B cell (primary cell): ENCODE measurements around the gene CNTN4. TPM values are rescaled to one million over a fixed set of nuclear protein-coding genes. Genes with fewer than 3 reads are reported as not detected.

Source experiments
- ATAC-seq: fragments of 200-7000 bp; cut with Tn5 transposase; one replicate; pipeline ENCODE4 v1.10.0; 2021; ENCODE audit warnings: low read depth, mild to moderate bottlenecking, moderate number of reproducible peaks, moderate library complexity
- CTCF ChIA-PET: fragments of 350-600 bp; sonication (Branson Sonifier 250); formaldehyde crosslinking; loops from one replicate; lab custom pipeline; 2021; ENCODE audit warnings: antibody characterized with exemption, inconsistent platforms; lab: Charles Lee
- POLR2A ChIA-PET: fragments of 350-600 bp; sonication (Branson Sonifier 250); formaldehyde crosslinking; loops from one replicate; lab custom pipeline; 2021; ENCODE audit warnings: antibody characterized with exemption; lab: Charles Lee
- DNase-seq: peaks from one replicate; pipeline ENCODE4 v3.0.0; 2013
- H2AFZ ChIP-seq: 2 replicates; pipeline ENCODE4 v1.6.1; 2012; ENCODE audit warnings: mild to moderate bottlenecking, low read depth, low read length; ENCODE audit not compliant: insufficient read depth, poor library complexity, severe bottlenecking
- H3K27ac ChIP-seq, 2 donors: 1 replicate in 1 of 2; 2 replicates in 1 of 2; pipeline ENCODE4 v1.5.1; 2012 to 2013; ENCODE audit warnings: low read length in 2 of 2, mild to moderate bottlenecking in 2 of 2, moderate library complexity in 1 of 2
- H3K27me3 ChIP-seq, 4 experiments: fragments of 200-600 bp in 1 of 4; sonication (generic) in 1 of 4; replicated peaks in 1 of 4; 1 replicate in 2 of 4; 2 replicates in 2 of 4; pipeline versions ENCODE4 v1.6.1 to v1.7.0; 2013 to 2016; ENCODE audit warnings: low read length in 3 of 4, mild to moderate bottlenecking in 2 of 4, mixed read lengths in 1 of 4, moderate library complexity in 1 of 4; ENCODE audit not compliant: insufficient read depth in 4 of 4, control insufficient read depth in 3 of 4; ENCODE audit errors: control extremely low read depth in 1 of 4
- H3K36me3 ChIP-seq, 2 experiments: replicated peaks in 1 of 2; 1 replicate in 1 of 2; 2 replicates in 1 of 2; pipeline versions ENCODE4 v1.6.1 to v1.7.1; 2013; ENCODE audit warnings: low read length in 1 of 2; ENCODE audit not compliant: insufficient read depth in 2 of 2, control insufficient read depth in 1 of 2; ENCODE audit errors: control extremely low read depth in 1 of 2, extremely low read depth in 1 of 2
- H3K4me1 ChIP-seq, 2 donors: fragments of 200-600 bp in 1 of 2; sonication (generic) in 1 of 2; 1 replicate in 1 of 2; 2 replicates in 1 of 2; pipeline versions ENCODE4 v1.5.1 to v1.6.1; 2013 to 2017; ENCODE audit warnings: low read length in 2 of 2; ENCODE audit not compliant: control insufficient read depth in 2 of 2, insufficient read depth in 2 of 2
- H3K4me2 ChIP-seq: replicated peaks from 2 replicates; pipeline ENCODE3; 2012; ENCODE audit warnings: mild to moderate bottlenecking, low read depth, low read length; ENCODE audit not compliant: poor library complexity, severe bottlenecking
- H3K4me3 ChIP-seq, 5 experiments: fragments of 200-600 bp in 1 of 5; sonication (generic) in 1 of 5; 1 replicate in 3 of 5; 2 replicates in 2 of 5; pipeline versions ENCODE4 v1.5.1 to v1.7.0; 2011 to 2016; ENCODE audit warnings: low read length in 4 of 5, mild to moderate bottlenecking in 4 of 5, low read depth in 2 of 5, control low read depth in 1 of 5, moderate library complexity in 1 of 5; ENCODE audit not compliant: insufficient read depth in 1 of 5; ENCODE audit errors: control extremely low read depth in 1 of 5, extremely low read depth in 1 of 5
- H3K79me2 ChIP-seq: fragments of 200-600 bp; sonication (generic); one replicate; pipeline ENCODE4 v1.6.0; 2016; ENCODE audit warnings: low read length; ENCODE audit not compliant: control insufficient read depth, insufficient read depth
- H3K9ac ChIP-seq: fragments of 200-600 bp; sonication (generic); 2 replicates; pipeline ENCODE4 v1.6.1; 2017; ENCODE audit warnings: mild to moderate bottlenecking, low read length, moderate library complexity
- H3K9me3 ChIP-seq, 3 donors: one replicate each; pipeline versions ENCODE4 v1.6.1 to v1.7.1; 2013; ENCODE audit warnings: low read length in 2 of 3; ENCODE audit not compliant: control insufficient read depth in 2 of 3, insufficient read depth in 1 of 3; ENCODE audit errors: control extremely low read depth in 1 of 3
- H4K20me1 ChIP-seq: 2 replicates; pipeline ENCODE4 v1.6.0; 2012; ENCODE audit warnings: mild to moderate bottlenecking, low read length; ENCODE audit not compliant: insufficient read depth, control insufficient read depth, poor library complexity, severe bottlenecking
- H3K27ac Mint-ChIP-seq: one replicate; pipeline ENCODE4 v1.8.0; 2021; ENCODE audit warnings: mixed read lengths
- H3K27me3 Mint-ChIP-seq: one replicate; pipeline ENCODE4 v1.8.0; 2021; ENCODE audit warnings: mixed read lengths
- H3K4me1 Mint-ChIP-seq: one replicate; pipeline ENCODE4 v1.8.0; 2021; ENCODE audit warnings: mixed read lengths
- H3K4me3 Mint-ChIP-seq: one replicate; pipeline ENCODE4 v1.8.0; 2021; ENCODE audit warnings: mixed read lengths
- H3K9me3 Mint-ChIP-seq: one replicate; pipeline ENCODE4 v1.8.0; 2022; ENCODE audit warnings: mixed read lengths; ENCODE audit not compliant: insufficient read depth
- EZH2 ChIP-seq: IDR thresholded peaks from 2 replicates; pipeline ENCODE4 v1.6.1; 2012; ENCODE audit warnings: borderline replicate concordance, low read depth, mild to moderate bottlenecking, moderate library complexity, low read length; ENCODE audit not compliant: insufficient read depth, poor library complexity, severe bottlenecking
- WGBS: methylation state at CpG from one replicate; pipeline ENCODE4 v1.1.5; 2013; ENCODE audit warnings: missing lambda C conversion rate; ENCODE audit not compliant: insufficient coverage; 5-methylcytosine and 5-hydroxymethylcytosine counted together
- intact Hi-C: fragments of 100-400 bp; cut with micrococcal nuclease; formaldehyde crosslinking; loops from one replicate; pipeline ENCODE4 v1.10.0; 2022
- polyA plus RNA-seq: library from polyadenylated mRNA; depleted of rRNA; stranded (reverse); fragments of >200 nt; gene quantifications from 2 replicates; pipeline ENCODE4 v1.2.3, GENCODE V29; 2012
- total RNA-seq, 2 donors: library from RNA; stranded (reverse); fragments of 120-200 nt in 1 of 2; gene quantifications; 1 replicate in 1 of 2; 2 replicates in 1 of 2; pipeline versions ENCODE4 v1.2.3 to v1.2.4, GENCODE V29; 2013 to 2022
- TF ChIP-seq, protein P1 (sequence below): fragments of 200-600 bp; IDR thresholded peaks from one replicate; pipeline ENCODE4 v1.8.0; 2022; ENCODE audit warnings: antibody characterized with exemption, mild to moderate bottlenecking

The CNTN4 gene
- total and polyA plus RNA-seq, 2 donors (not counting 1 experiment from before 2014, with no cell fraction given): 0.05 TPM; not detected in 1

DNA sequence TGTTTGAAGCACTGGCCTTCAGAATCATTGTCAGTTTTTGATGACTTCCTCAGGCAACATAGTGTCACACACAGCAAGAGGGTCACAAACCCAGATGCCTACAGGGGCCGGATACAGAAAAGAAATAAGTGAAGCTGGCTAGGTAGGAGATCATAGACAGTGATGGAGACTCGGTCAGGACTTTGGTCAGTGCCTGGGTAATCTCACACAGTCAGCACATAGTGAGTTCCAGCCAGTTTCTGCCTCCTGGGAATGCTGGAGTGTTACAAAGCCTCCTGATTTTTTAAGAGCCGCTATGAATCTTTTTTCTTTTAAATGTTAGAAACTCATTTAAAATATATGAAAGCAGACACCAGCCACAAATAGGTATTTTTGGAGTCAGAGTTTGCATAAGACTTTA lies 612.4 kb downstream of the CNTN4 start:
- no peak overlapping the region for H3K27ac ChIP-seq
- TF ChIP-seq EZH2: no peak
- TF ChIP-seq, protein P1, sequence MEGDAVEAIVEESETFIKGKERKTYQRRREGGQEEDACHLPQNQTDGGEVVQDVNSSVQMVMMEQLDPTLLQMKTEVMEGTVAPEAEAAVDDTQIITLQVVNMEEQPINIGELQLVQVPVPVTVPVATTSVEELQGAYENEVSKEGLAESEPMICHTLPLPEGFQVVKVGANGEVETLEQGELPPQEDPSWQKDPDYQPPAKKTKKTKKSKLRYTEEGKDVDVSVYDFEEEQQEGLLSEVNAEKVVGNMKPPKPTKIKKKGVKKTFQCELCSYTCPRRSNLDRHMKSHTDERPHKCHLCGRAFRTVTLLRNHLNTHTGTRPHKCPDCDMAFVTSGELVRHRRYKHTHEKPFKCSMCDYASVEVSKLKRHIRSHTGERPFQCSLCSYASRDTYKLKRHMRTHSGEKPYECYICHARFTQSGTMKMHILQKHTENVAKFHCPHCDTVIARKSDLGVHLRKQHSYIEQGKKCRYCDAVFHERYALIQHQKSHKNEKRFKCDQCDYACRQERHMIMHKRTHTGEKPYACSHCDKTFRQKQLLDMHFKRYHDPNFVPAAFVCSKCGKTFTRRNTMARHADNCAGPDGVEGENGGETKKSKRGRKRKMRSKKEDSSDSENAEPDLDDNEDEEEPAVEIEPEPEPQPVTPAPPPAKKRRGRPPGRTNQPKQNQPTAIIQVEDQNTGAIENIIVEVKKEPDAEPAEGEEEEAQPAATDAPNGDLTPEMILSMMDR: no peak
- H2AFZ ChIP-seq: no peak overlapping the region
- H3K9ac ChIP-seq: no peak overlapping the region
- H3K4me1 ChIP-seq: no peaks in the 10 kb centered on the region
- H4K20me1 ChIP-seq: no peaks in the 10 kb centered on the region
- no peak overlapping the region for H3K4me3 Mint-ChIP-seq
- no peaks in the 10 kb centered on the region for H3K9me3 Mint-ChIP-seq
- no peaks in the 10 kb centered on the region for H3K4me1 Mint-ChIP-seq
- POLR2A ChIA-PET: no interaction called here
- no peaks in the 10 kb centered on the region for H3K27me3 Mint-ChIP-seq
- DNase-seq: no peak
- H3K27me3 ChIP-seq: no peaks in the 10 kb centered on the region
- intact Hi-C loops: no loop called here
- H3K4me2 ChIP-seq: no peak overlapping the region
- H3K79me2 ChIP-seq: no peaks in the 10 kb centered on the region
- no peak for ATAC-seq
- WGBS: 90% methylated on average over 2 of the region's 3 CpGs
- no peaks in the 10 kb centered on the region for H3K36me3 ChIP-seq
- H3K9me3 ChIP-seq: peaks cover 0 to 3% (median 0%) of the 10 kb centered on the region in 3 donors
- no peak overlapping the region for H3K4me3 ChIP-seq
- no peak overlapping the region for H3K27ac Mint-ChIP-seq
- CTCF ChIA-PET: no interaction called here

DNA sequence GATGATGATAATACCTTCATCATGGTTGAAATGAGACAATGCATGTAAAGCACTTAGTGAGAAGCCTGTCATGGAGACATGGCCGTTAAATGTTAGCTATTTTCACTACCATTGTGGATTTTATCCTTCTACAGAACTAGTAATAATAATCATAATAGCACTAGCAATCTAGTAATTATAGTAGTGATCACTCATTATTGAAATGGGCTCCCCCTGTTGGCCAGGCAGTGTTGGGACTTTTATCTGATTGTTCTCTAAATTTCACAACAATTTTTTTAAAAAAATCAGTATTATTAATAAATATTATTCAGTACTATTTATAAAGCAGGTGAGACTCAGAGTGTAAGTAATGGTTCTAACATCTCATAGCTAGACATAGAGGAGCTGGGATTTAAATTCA lies 615.3 kb downstream of the CNTN4 start:
- H3K4me1 ChIP-seq: no peaks in the 10 kb centered on the region
- H4K20me1 ChIP-seq: no peaks in the 10 kb centered on the region
- no peaks in the 10 kb centered on the region for H3K27me3 ChIP-seq
- Mint-ChIP-seq H3K4me1 (no peaks in the 10 kb centered on the region), H3K27ac (no peak overlapping the region), H3K9me3 (no peaks in the 10 kb centered on the region), H3K27me3 (no peaks in the 10 kb centered on the region), H3K4me3 (no peak overlapping the region)
- H3K9me3 ChIP-seq: peaks cover 0 to 3% (median 0%) of the 10 kb centered on the region in 3 donors
- ChIA-PET CTCF (no interaction called here), POLR2A (no interaction called here)
- no CpG with 5 or more reads among the region's 1 CpG for WGBS
- H3K4me2 ChIP-seq: no peak overlapping the region
- no peak overlapping the region for H2AFZ ChIP-seq
- intact Hi-C loops: no loop called here
- H3K36me3 ChIP-seq: no peaks in the 10 kb centered on the region
- no peak for TF ChIP-seq EZH2
- TF ChIP-seq, protein P1: peak; percentile 19
- no peak overlapping the region for H3K9ac ChIP-seq
- H3K79me2 ChIP-seq: no peaks in the 10 kb centered on the region
- no peak overlapping the region for H3K27ac ChIP-seq
- no peak overlapping the region for H3K4me3 ChIP-seq
- ATAC-seq: no peak
- DNase-seq: no peak
